Measurements from ENCODE around the gene FBN3.

Gene FBN3

GRCh38 chr19:8089664-8090601 is 59.5 kb downstream of the FBN3 start:
- no peak for DNase-seq (ENCODE audit: low read depth)

GRCh38 chr19:8088752-8089663 is 60.4 kb downstream of the FBN3 start:
- no peak for DNase-seq (ENCODE audit: low read depth)

GRCh38 chr19:8087876-8088275 is 61.5 kb downstream of the FBN3 start:
- no peak for DNase-seq (ENCODE audit: low read depth)

GRCh38 chr19:8086849-8087248 is 62.5 kb downstream of the FBN3 start:
- DNase-seq (ENCODE audit: low read depth): no peak

GRCh38 chr19:8085598-8086408 is 63.6 kb downstream of the FBN3 start:
- no peak for DNase-seq (ENCODE audit: low read depth)

- no peak for DNase-seq (ENCODE audit: low read depth)
These were observed 65.2 kb downstream of the FBN3 start for GRCh38 chr19:8084152-8084551.

- no peak for DNase-seq (ENCODE audit: low read depth)
These were observed 66.3 kb downstream of the FBN3 start for GRCh38 chr19:8083141-8083540.

- DNase-seq (ENCODE audit: low read depth): no peak
These were observed 67.5 kb downstream of the FBN3 start for GRCh38 chr19:8081569-8082550.

- no peak for DNase-seq (ENCODE audit: low read depth)
These were observed 68.6 kb downstream of the FBN3 start for GRCh38 chr19:8080832-8081231.

- DNase-seq (ENCODE audit: low read depth): no peak
These were observed 69.4 kb downstream of the FBN3 start for GRCh38 chr19:8079988-8080387.

- no peak for DNase-seq (ENCODE audit: low read depth)
These were observed 74.0 kb downstream of the FBN3 start for GRCh38 chr19:8075158-8076074.

- DNase-seq (ENCODE audit: low read depth): no peak
These were observed 74.9 kb downstream of the FBN3 start for GRCh38 chr19:8074501-8074900.

- DNase-seq (ENCODE audit: low read depth): no peak
These were observed 77.5 kb downstream of the FBN3 start for GRCh38 chr19:8071912-8072311.

GRCh38 chr19:8069096-8069973 is 80.1 kb downstream of the FBN3 start:
- no peak for DNase-seq (ENCODE audit: low read depth)

- DNase-seq (ENCODE audit: low read depth): no peak
These were observed 83.5 kb downstream of the FBN3 start for GRCh38 chr19:8065875-8066261.

GRCh38 chr19:8064911-8065874 is 84.2 kb downstream of the FBN3 start:
- no peak for DNase-seq (ENCODE audit: low read depth)

GRCh38 chr19:8057545-8058270 is 91.7 kb downstream of the FBN3 start:
- no peak for DNase-seq (ENCODE audit: low read depth)

Measured in GM04503 (cell line).